ENCODE results near the gene PLD6.
A peak's percentile ranks its signal among the peaks of the same experiment; 100 is the strongest.

The PLD6 gene

DNA sequence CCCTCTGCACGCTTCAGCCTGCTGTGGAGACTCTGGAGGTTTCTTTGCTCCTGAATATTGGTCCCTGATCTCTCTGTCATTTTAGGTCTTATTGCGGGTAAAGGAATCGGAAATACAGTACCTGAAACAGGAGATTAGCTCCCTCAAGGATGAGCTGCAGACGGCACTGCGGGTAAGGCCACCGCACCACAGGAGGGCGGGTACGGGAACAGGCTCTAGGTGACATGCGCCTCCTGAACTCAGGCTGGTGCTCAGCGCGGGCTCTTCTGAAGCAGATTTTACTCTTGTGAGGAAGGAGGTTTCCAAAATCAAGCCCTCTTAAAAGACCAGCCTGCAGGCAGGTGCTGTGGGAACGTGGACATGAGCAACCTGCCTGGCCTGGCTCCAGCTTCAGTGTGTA is 29.8 kb downstream of the PLD6 start:
- no peaks in the 10 kb centered on the region for H3K4me1 ChIP-seq (ENCODE audit: control extremely low read depth in 1 of 4, control insufficient read depth in 4 of 4, insufficient read depth in 4 of 4, low read length in 3 of 4)
- H3K27me3 ChIP-seq (replicated peaks in 2 of 5; ENCODE audit: control insufficient read depth in 4 of 5, insufficient read depth in 5 of 5, low read length in 4 of 5) = no peaks in the 10 kb centered on the region
- CTCF ChIA-PET = no interaction called here
- POLR2A ChIA-PET = no interaction called here
- 95% methylated on average over 12 of the region's 12 CpGs for WGBS (ENCODE audit: insufficient coverage)
- H3K36me3 ChIP-seq (ENCODE audit: control insufficient read depth in 4 of 4, insufficient read depth in 4 of 4, low read length in 3 of 4) = peaks cover 5 to 96% (median 77%) of the 10 kb centered on the region in 4 experiments
- H3K9me3 ChIP-seq (ENCODE audit: control extremely low read depth in 1 of 5, control insufficient read depth in 4 of 5, insufficient read depth in 2 of 5, low read depth in 1 of 5, low read length in 4 of 5) = no peaks in the 10 kb centered on the region
- H3K4me3 ChIP-seq (ENCODE audit: control insufficient read depth in 1 of 7, extremely low read depth in 1 of 7, insufficient read depth in 4 of 7, low read depth in 2 of 7, low read length in 6 of 7) = no peak overlapping the region
- no peak for DNase-seq
- H3K27ac ChIP-seq (ENCODE audit: insufficient read depth in 1 of 2, low read depth in 1 of 2, low read length in 2 of 2, poor library complexity in 1 of 2, severe bottlenecking in 2 of 2) = no peak overlapping the region

GRCh38 chr17:17175917-17176316 is 30.2 kb downstream of the PLD6 start:
- ChIA-PET CTCF (interaction anchor here (0.6 kb wide), 1 partner anchor 154 kb away, joined by 3 read pairs; no protein-coding TSS in a partner anchor), POLR2A (no interaction called here)
- no peaks in the 10 kb centered on the region for H3K9me3 ChIP-seq (ENCODE audit: control extremely low read depth in 1 of 5, control insufficient read depth in 4 of 5, insufficient read depth in 2 of 5, low read depth in 1 of 5, low read length in 4 of 5)
- H3K4me1 ChIP-seq (ENCODE audit: control extremely low read depth in 1 of 4, control insufficient read depth in 4 of 4, insufficient read depth in 4 of 4, low read length in 3 of 4) = no peaks in the 10 kb centered on the region
- no peak overlapping the region for H3K27ac ChIP-seq (ENCODE audit: insufficient read depth in 1 of 2, low read depth in 1 of 2, low read length in 2 of 2, poor library complexity in 1 of 2, severe bottlenecking in 2 of 2)
- 72% methylated on average over 10 of the region's 12 CpGs for WGBS (ENCODE audit: insufficient coverage)
- no peak overlapping the region for H3K4me3 ChIP-seq (ENCODE audit: control insufficient read depth in 1 of 7, extremely low read depth in 1 of 7, insufficient read depth in 4 of 7, low read depth in 2 of 7, low read length in 6 of 7)
- H3K27me3 ChIP-seq (replicated peaks in 2 of 5; ENCODE audit: control insufficient read depth in 4 of 5, insufficient read depth in 5 of 5, low read length in 4 of 5) = no peaks in the 10 kb centered on the region
- peaks cover 5 to 96% (median 75%) of the 10 kb centered on the region in 4 experiments for H3K36me3 ChIP-seq (ENCODE audit: control insufficient read depth in 4 of 4, insufficient read depth in 4 of 4, low read length in 3 of 4)
- DNase-seq = peak in 1 of 3 donors; percentile 10

DNA sequence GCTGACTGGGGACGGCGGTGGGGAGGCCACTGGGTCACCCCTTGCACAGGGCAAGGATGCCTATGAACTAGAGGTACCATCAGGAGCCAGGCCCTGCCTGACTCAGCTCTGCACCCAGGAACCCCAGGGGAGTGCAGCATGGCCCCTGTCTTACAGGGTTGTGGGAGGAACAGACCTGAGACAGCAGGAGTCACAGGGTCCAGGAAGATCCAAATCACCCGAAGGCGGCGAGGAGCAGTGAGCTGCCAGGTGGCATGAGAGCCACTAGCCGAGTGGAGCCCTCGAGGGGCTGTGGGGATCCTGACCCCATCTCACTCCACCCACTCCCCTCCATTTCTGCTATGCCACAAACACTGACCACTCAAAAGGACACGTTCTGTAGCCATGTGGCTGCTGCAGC is 30.8 kb downstream of the PLD6 start:
- H3K27ac ChIP-seq (ENCODE audit: insufficient read depth in 1 of 2, low read depth in 1 of 2, low read length in 2 of 2, poor library complexity in 1 of 2, severe bottlenecking in 2 of 2) = no peak overlapping the region
- H3K9me3 ChIP-seq (ENCODE audit: control extremely low read depth in 1 of 5, control insufficient read depth in 4 of 5, insufficient read depth in 2 of 5, low read depth in 1 of 5, low read length in 4 of 5) = no peaks in the 10 kb centered on the region
- H3K27me3 ChIP-seq (replicated peaks in 2 of 5; ENCODE audit: control insufficient read depth in 4 of 5, insufficient read depth in 5 of 5, low read length in 4 of 5) = no peaks in the 10 kb centered on the region
- 97% methylated on average over 2 of the region's 8 CpGs for WGBS (ENCODE audit: insufficient coverage)
- ChIA-PET CTCF (interaction anchor here (0.6 kb wide), 1 partner anchor 155 kb away, joined by 3 read pairs; no protein-coding TSS in a partner anchor), POLR2A (no interaction called here)
- peaks cover 5 to 95% (median 72%) of the 10 kb centered on the region in 4 experiments for H3K36me3 ChIP-seq (ENCODE audit: control insufficient read depth in 4 of 4, insufficient read depth in 4 of 4, low read length in 3 of 4)
- H3K4me3 ChIP-seq (ENCODE audit: control insufficient read depth in 1 of 7, extremely low read depth in 1 of 7, insufficient read depth in 4 of 7, low read depth in 2 of 7, low read length in 6 of 7) = no peak overlapping the region
- no peaks in the 10 kb centered on the region for H3K4me1 ChIP-seq (ENCODE audit: control extremely low read depth in 1 of 4, control insufficient read depth in 4 of 4, insufficient read depth in 4 of 4, low read length in 3 of 4)
- no peak for DNase-seq

GRCh38 chr17:17173921-17174320 is 32.2 kb downstream of the PLD6 start:
- ChIA-PET CTCF (interaction anchor here (1.5 kb wide), 1 partner anchor 10 kb away, joined by 4 read pairs; no protein-coding TSS in a partner anchor), POLR2A (no interaction called here)
- Histone ChIP-seq H3K4me3 (ENCODE audit: control insufficient read depth in 1 of 7, extremely low read depth in 1 of 7, insufficient read depth in 4 of 7, low read depth in 2 of 7, low read length in 6 of 7) (no peak overlapping the region), H3K36me3 (ENCODE audit: control insufficient read depth in 4 of 4, insufficient read depth in 4 of 4, low read length in 3 of 4) (peaks cover 5 to 90% (median 70%) of the 10 kb centered on the region in 4 experiments), H3K27ac (ENCODE audit: insufficient read depth in 1 of 2, low read depth in 1 of 2, low read length in 2 of 2, poor library complexity in 1 of 2, severe bottlenecking in 2 of 2) (no peak overlapping the region), H3K9me3 (ENCODE audit: control extremely low read depth in 1 of 5, control insufficient read depth in 4 of 5, insufficient read depth in 2 of 5, low read depth in 1 of 5, low read length in 4 of 5) (no peaks in the 10 kb centered on the region), H3K27me3 (replicated peaks in 2 of 5; ENCODE audit: control insufficient read depth in 4 of 5, insufficient read depth in 5 of 5, low read length in 4 of 5) (no peaks in the 10 kb centered on the region), H3K4me1 (ENCODE audit: control extremely low read depth in 1 of 4, control insufficient read depth in 4 of 4, insufficient read depth in 4 of 4, low read length in 3 of 4) (no peaks in the 10 kb centered on the region)
- WGBS (ENCODE audit: insufficient coverage) = 93% methylated on average over 11 of the region's 14 CpGs
- DNase-seq = no peak

DNA sequence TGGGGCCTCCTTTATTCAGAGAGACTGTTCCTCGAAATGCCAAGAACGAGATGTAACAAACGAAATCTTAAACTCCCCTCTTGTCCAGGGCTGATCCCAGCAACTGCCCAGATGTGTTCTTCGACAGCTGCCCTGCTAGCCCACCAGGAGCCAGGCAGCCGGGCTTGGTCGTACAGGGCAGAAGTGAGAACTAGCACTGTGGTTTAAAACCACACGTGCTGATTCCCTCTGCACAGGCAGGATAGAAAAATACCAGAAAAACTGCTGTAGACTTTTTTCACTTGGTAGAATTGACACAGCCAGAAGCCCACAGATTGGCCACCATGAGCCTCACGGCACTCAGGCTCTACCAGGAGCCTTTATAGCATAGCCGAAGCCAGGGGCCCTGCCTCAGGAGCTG is 33.1 kb downstream of the PLD6 start:
- H3K9me3 ChIP-seq (ENCODE audit: control extremely low read depth in 1 of 5, control insufficient read depth in 4 of 5, insufficient read depth in 2 of 5, low read depth in 1 of 5, low read length in 4 of 5) = no peaks in the 10 kb centered on the region
- ChIA-PET CTCF (interaction anchor here (0.7 kb wide), 1 partner anchor 469 kb away, joined by 3 read pairs; no protein-coding TSS in a partner anchor), POLR2A (no interaction called here)
- H3K4me3 ChIP-seq (ENCODE audit: control insufficient read depth in 1 of 7, extremely low read depth in 1 of 7, insufficient read depth in 4 of 7, low read depth in 2 of 7, low read length in 6 of 7) = no peak overlapping the region
- DNase-seq = no peak
- no peak overlapping the region for H3K27ac ChIP-seq (ENCODE audit: insufficient read depth in 1 of 2, low read depth in 1 of 2, low read length in 2 of 2, poor library complexity in 1 of 2, severe bottlenecking in 2 of 2)
- H3K4me1 ChIP-seq (ENCODE audit: control extremely low read depth in 1 of 4, control insufficient read depth in 4 of 4, insufficient read depth in 4 of 4, low read length in 3 of 4) = no peaks in the 10 kb centered on the region
- WGBS (ENCODE audit: insufficient coverage) = 92% methylated on average over 9 of the region's 9 CpGs
- H3K27me3 ChIP-seq (replicated peaks in 2 of 5; ENCODE audit: control insufficient read depth in 4 of 5, insufficient read depth in 5 of 5, low read length in 4 of 5) = no peaks in the 10 kb centered on the region
- peaks cover 5 to 90% (median 73%) of the 10 kb centered on the region in 4 experiments for H3K36me3 ChIP-seq (ENCODE audit: control insufficient read depth in 4 of 4, insufficient read depth in 4 of 4, low read length in 3 of 4)

GRCh38 chr17:17172001-17172939 is 33.9 kb downstream of the PLD6 start:
- DNase-seq = no peak
- no peaks in the 10 kb centered on the region for H3K9me3 ChIP-seq (ENCODE audit: control extremely low read depth in 1 of 5, control insufficient read depth in 4 of 5, insufficient read depth in 2 of 5, low read depth in 1 of 5, low read length in 4 of 5)
- no peak overlapping the region for H3K27ac ChIP-seq (ENCODE audit: insufficient read depth in 1 of 2, low read depth in 1 of 2, low read length in 2 of 2, poor library complexity in 1 of 2, severe bottlenecking in 2 of 2)
- H3K36me3 ChIP-seq (ENCODE audit: control insufficient read depth in 4 of 4, insufficient read depth in 4 of 4, low read length in 3 of 4) = peaks cover 6 to 92% (median 72%) of the 10 kb centered on the region in 4 experiments
- ChIA-PET CTCF (no interaction called here), POLR2A (no interaction called here)
- WGBS (ENCODE audit: insufficient coverage) = 94% methylated on average over 23 of the region's 26 CpGs
- H3K27me3 ChIP-seq (replicated peaks in 2 of 5; ENCODE audit: control insufficient read depth in 4 of 5, insufficient read depth in 5 of 5, low read length in 4 of 5) = no peaks in the 10 kb centered on the region
- no peaks in the 10 kb centered on the region for H3K4me1 ChIP-seq (ENCODE audit: control extremely low read depth in 1 of 4, control insufficient read depth in 4 of 4, insufficient read depth in 4 of 4, low read length in 3 of 4)
- no peak overlapping the region for H3K4me3 ChIP-seq (ENCODE audit: control insufficient read depth in 1 of 7, extremely low read depth in 1 of 7, insufficient read depth in 4 of 7, low read depth in 2 of 7, low read length in 6 of 7)

GRCh38 chr17:17171186-17171585 is 34.9 kb downstream of the PLD6 start:
- POLR2A ChIA-PET = no interaction called here
- Histone ChIP-seq H3K4me3 (ENCODE audit: control insufficient read depth in 1 of 7, extremely low read depth in 1 of 7, insufficient read depth in 4 of 7, low read depth in 2 of 7, low read length in 6 of 7) (no peak overlapping the region), H3K4me1 (ENCODE audit: control extremely low read depth in 1 of 4, control insufficient read depth in 4 of 4, insufficient read depth in 4 of 4, low read length in 3 of 4) (no peaks in the 10 kb centered on the region), H3K27me3 (replicated peaks in 2 of 5; ENCODE audit: control insufficient read depth in 4 of 5, insufficient read depth in 5 of 5, low read length in 4 of 5) (no peaks in the 10 kb centered on the region), H3K9me3 (ENCODE audit: control extremely low read depth in 1 of 5, control insufficient read depth in 4 of 5, insufficient read depth in 2 of 5, low read depth in 1 of 5, low read length in 4 of 5) (no peaks in the 10 kb centered on the region), H3K36me3 (ENCODE audit: control insufficient read depth in 4 of 4, insufficient read depth in 4 of 4, low read length in 3 of 4) (peaks cover 4 to 92% (median 72%) of the 10 kb centered on the region in 4 experiments), H3K27ac (ENCODE audit: insufficient read depth in 1 of 2, low read depth in 1 of 2, low read length in 2 of 2, poor library complexity in 1 of 2, severe bottlenecking in 2 of 2) (no peak overlapping the region)
- no peak for DNase-seq
- WGBS (ENCODE audit: insufficient coverage) = 82% methylated on average over 5 of the region's 7 CpGs
- CTCF ChIA-PET = no interaction called here

Measured in common myeloid progenitor, CD34-positive (primary cell).